Hematopoietic multipotent progenitor cell treated with erythropoietin and hydrocortisone succinate and interleukin-3 and kit ligand, for 15 days (in vitro differentiated cells): Measurements from ENCODE around the gene TRMT10A.

Experiments used
- DNase-seq: peaks from one replicate; pipeline ENCODE4 v3.0.0-alpha.2; 2015; ENCODE audit warnings: low spot score

TRMT10A gene

GRCh38 chr4:99563310-99564186, at the start of gene TRMT10A:
TRMT10A (minus strand) TSS chr4:99564039; CDS start chr4:99559338, 4,701 bp downstream.
- DNase-seq: peak; percentile 94

GRCh38 chr4:99612704-99613103, 48.9 kb upstream of the TRMT10A start:
- no peak for DNase-seq

GRCh38 chr4:99612281-99612680, 48.4 kb upstream of the TRMT10A start:
- no peak for DNase-seq

GRCh38 chr4:99610605-99611175, 46.9 kb upstream of the TRMT10A start:
- DNase-seq: no peak

GRCh38 chr4:99608417-99608816, 44.6 kb upstream of the TRMT10A start:
- no peak for DNase-seq

GRCh38 chr4:99606716-99607115, 42.9 kb upstream of the TRMT10A start:
- DNase-seq: no peak

- DNase-seq: no peak
Observed at GRCh38 chr4:99594818-99595217, 31.0 kb upstream of the TRMT10A start.

- no peak for DNase-seq
Observed at GRCh38 chr4:99593781-99594641, 30.2 kb upstream of the TRMT10A start.

- DNase-seq: no peak
Observed at GRCh38 chr4:99591757-99592156, 27.9 kb upstream of the TRMT10A start.

GRCh38 chr4:99587803-99588202, 24.0 kb upstream of the TRMT10A start:
- no peak for DNase-seq

- no peak for DNase-seq
Observed at GRCh38 chr4:99587309-99587708, 23.5 kb upstream of the TRMT10A start.

- DNase-seq: no peak
Observed at GRCh38 chr4:99586797-99587196, 23.0 kb upstream of the TRMT10A start.

- no peak for DNase-seq
Observed at GRCh38 chr4:99586322-99586721, 22.5 kb upstream of the TRMT10A start.

- DNase-seq: no peak
Observed at GRCh38 chr4:99585516-99585915, 21.7 kb upstream of the TRMT10A start.

GRCh38 chr4:99578714-99579113, 14.9 kb upstream of the TRMT10A start:
- no peak for DNase-seq

GRCh38 chr4:99574530-99575324, 10.9 kb upstream of the TRMT10A start, which contains the start of gene MTTP:
MTTP (plus strand) TSS chr4:99574824; CDS start chr4:99574910, 86 bp downstream.
- DNase-seq: no peak

GRCh38 chr4:99573735-99574368, 10.0 kb upstream of the TRMT10A start:
- no peak for DNase-seq

GRCh38 chr4:99572527-99573240, 8.8 kb upstream of the TRMT10A start:
- DNase-seq: no peak

GRCh38 chr4:99571883-99572282, 8.0 kb upstream of the TRMT10A start:
- DNase-seq: no peak

- no peak for DNase-seq
Observed at GRCh38 chr4:99564921-99565320, 1.1 kb upstream of the TRMT10A start.

GRCh38 chr4:99552872-99553271, 11.0 kb downstream of the TRMT10A start:
- no peak for DNase-seq
